Spleen (tissue), 7 donors: Measurements from ENCODE around the gene SLC24A3.

Experiments used
- POLR2A ChIP-seq, 3 donors: fragments of 450-650 bp; IDR thresholded peaks; one replicate each; pipeline ENCODE4 v1.5.1; 2017; ENCODE audit warnings: antibody characterized with exemption in 3 of 3, mild to moderate bottlenecking in 1 of 3
- POLR2AphosphoS5 ChIP-seq, 3 donors: sonication (generic); formaldehyde crosslinking; IDR thresholded peaks; one replicate each; pipeline ENCODE4 v1.5.1; 2017; ENCODE audit warnings: antibody characterized with exemption in 3 of 3
- TF ChIP-seq, protein P1 (sequence below), 11 experiments: fragments of 200-600 bp in 7 of 11; fragments of 450-650 bp in 4 of 11; sonication (generic) in 4 of 11; IDR thresholded peaks in 8 of 11; conservative IDR thresholded peaks in 3 of 11; 1 replicate in 7 of 11; 2 replicates in 4 of 11; pipeline versions ENCODE4 v1.4.0 to v1.8.0; 2016 to 2021; ENCODE audit warnings: antibody characterized with exemption in 11 of 11, inconsistent platforms in 4 of 11, mild to moderate bottlenecking in 1 of 11
- donor health status: DM: no; HTN: no; CAD: no; lungs with moderate emphysema.
- donor health status: DM: no; HTN: no; CAD: no.
- donor health status: DM: no; HTN: no; CAD: no.

DNA sequence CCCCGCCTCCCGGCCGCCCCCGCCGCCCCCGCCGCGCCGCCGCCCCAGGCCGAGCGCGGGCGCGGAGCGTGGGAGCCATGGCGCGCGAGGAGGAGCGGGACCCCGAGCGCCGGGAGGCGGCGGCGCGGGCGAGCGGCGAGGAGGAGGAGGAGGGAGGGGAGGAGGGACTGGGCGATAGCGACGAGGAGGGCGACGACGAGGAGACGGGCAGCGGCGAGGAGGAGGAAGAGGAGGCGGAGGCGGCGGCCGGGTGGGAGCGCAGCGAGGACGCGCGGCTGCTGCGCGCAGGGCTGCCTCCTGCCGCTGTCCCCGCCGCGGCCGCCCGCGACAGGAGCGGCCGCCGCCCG lies at the start of gene SLC24A3:
- TF ChIP-seq, protein P1, sequence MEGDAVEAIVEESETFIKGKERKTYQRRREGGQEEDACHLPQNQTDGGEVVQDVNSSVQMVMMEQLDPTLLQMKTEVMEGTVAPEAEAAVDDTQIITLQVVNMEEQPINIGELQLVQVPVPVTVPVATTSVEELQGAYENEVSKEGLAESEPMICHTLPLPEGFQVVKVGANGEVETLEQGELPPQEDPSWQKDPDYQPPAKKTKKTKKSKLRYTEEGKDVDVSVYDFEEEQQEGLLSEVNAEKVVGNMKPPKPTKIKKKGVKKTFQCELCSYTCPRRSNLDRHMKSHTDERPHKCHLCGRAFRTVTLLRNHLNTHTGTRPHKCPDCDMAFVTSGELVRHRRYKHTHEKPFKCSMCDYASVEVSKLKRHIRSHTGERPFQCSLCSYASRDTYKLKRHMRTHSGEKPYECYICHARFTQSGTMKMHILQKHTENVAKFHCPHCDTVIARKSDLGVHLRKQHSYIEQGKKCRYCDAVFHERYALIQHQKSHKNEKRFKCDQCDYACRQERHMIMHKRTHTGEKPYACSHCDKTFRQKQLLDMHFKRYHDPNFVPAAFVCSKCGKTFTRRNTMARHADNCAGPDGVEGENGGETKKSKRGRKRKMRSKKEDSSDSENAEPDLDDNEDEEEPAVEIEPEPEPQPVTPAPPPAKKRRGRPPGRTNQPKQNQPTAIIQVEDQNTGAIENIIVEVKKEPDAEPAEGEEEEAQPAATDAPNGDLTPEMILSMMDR (IDR thresholded peaks at IDR 0.05 in 8 of 11, conservative IDR thresholded peaks at IDR 0.05 in 3 of 11) = no peak
- TF ChIP-seq POLR2A (IDR thresholded peaks at IDR 0.05) (no peak), POLR2AphosphoS5 (IDR thresholded peaks at IDR 0.05) (peak in 1 of 3 donors; percentile 41)
